Chondrocyte (in vitro differentiated cells): ENCODE results near the gene FBXW9. TPM values are rescaled to one million over a fixed set of nuclear protein-coding genes. Genes with fewer than 3 reads are reported as not detected.
"Not testable (repeated sequence)": the region's sequence is repeated elsewhere in the genome, so short reads cannot be mapped to it uniquely, and the experiment has no call there.

ENCODE experiments used
- DNase-seq: peaks from one replicate; pipeline ENCODE4 v3.0.0; 2021; ENCODE audit warnings: mixed read lengths, low spot score
- H3K27ac Mint-ChIP-seq: one replicate; pipeline ENCODE4 v1.8.0; 2021; ENCODE audit warnings: mild to moderate bottlenecking, moderate library complexity, mixed read lengths; ENCODE audit not compliant: unreplicated experiment
- H3K27me3 Mint-ChIP-seq: 2 replicates; pipeline ENCODE4 v1.8.0; 2021; ENCODE audit warnings: low read depth, mixed read lengths
- H3K36me3 Mint-ChIP-seq: 2 replicates; pipeline ENCODE4 v1.8.0; 2021; ENCODE audit warnings: low read depth, mixed read lengths
- H3K4me1 Mint-ChIP-seq: 2 replicates; pipeline ENCODE4 v1.8.0; 2021; ENCODE audit warnings: low read depth, mild to moderate bottlenecking, mixed read lengths
- H3K4me3 Mint-ChIP-seq: one replicate; pipeline ENCODE4 v1.8.0; 2021; ENCODE audit warnings: mild to moderate bottlenecking, moderate library complexity, mixed read lengths; ENCODE audit not compliant: unreplicated experiment
- H3K9me3 Mint-ChIP-seq: 2 replicates; pipeline ENCODE4 v1.8.0; 2021; ENCODE audit warnings: low read depth, mixed read lengths
- total RNA-seq: library from RNA; stranded (reverse); gene quantifications from 3 replicates; pipeline ENCODE4 v1.2.1, GENCODE V29; 2021
- TF ChIP-seq, protein P1 (sequence below): fragments of 200-600 bp; sonication (generic); IDR thresholded peaks from 2 replicates; pipeline ENCODE4 v1.5.0; 2021; ENCODE audit warnings: antibody characterized with exemption, mild to moderate bottlenecking, moderate library complexity

Gene FBXW9
- total RNA-seq, 1 donor from 2014 or later = 5.0 TPM

- Mint-ChIP-seq H3K36me3 (peaks cover 38% of the 10 kb centered on the region), H3K9me3 (no peaks in the 10 kb centered on the region), H3K27ac (peak overlapping the region; percentile 51), H3K4me3 (no peak overlapping the region), H3K27me3 (no peaks in the 10 kb centered on the region), H3K4me1 (peaks cover 2% of the 10 kb centered on the region)
- no peak for DNase-seq
- TF ChIP-seq, protein P1, sequence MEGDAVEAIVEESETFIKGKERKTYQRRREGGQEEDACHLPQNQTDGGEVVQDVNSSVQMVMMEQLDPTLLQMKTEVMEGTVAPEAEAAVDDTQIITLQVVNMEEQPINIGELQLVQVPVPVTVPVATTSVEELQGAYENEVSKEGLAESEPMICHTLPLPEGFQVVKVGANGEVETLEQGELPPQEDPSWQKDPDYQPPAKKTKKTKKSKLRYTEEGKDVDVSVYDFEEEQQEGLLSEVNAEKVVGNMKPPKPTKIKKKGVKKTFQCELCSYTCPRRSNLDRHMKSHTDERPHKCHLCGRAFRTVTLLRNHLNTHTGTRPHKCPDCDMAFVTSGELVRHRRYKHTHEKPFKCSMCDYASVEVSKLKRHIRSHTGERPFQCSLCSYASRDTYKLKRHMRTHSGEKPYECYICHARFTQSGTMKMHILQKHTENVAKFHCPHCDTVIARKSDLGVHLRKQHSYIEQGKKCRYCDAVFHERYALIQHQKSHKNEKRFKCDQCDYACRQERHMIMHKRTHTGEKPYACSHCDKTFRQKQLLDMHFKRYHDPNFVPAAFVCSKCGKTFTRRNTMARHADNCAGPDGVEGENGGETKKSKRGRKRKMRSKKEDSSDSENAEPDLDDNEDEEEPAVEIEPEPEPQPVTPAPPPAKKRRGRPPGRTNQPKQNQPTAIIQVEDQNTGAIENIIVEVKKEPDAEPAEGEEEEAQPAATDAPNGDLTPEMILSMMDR = no peak
Measured at GRCh38 chr19:12703046-12703445, 6.6 kb upstream of the FBXW9 start.

GRCh38 chr19:12701596-12702282 is 5.3 kb upstream of the FBXW9 start:
- Mint-ChIP-seq H3K9me3 (no peaks in the 10 kb centered on the region), H3K27me3 (no peaks in the 10 kb centered on the region), H3K4me1 (peaks cover 5% of the 10 kb centered on the region), H3K27ac (no peak overlapping the region), H3K4me3 (no peak overlapping the region), H3K36me3 (peaks cover 38% of the 10 kb centered on the region)
- no peak for DNase-seq
- TF ChIP-seq, protein P1 = no peak

GRCh38 chr19:12698138-12698537 is 1.7 kb upstream of the FBXW9 start:
- no peak for DNase-seq
- TF ChIP-seq, protein P1 = no peak
- peak overlapping the region; percentile 8 for H3K27ac Mint-ChIP-seq
- H3K9me3 Mint-ChIP-seq = no peaks in the 10 kb centered on the region
- peaks cover 10% of the 10 kb centered on the region for H3K4me1 Mint-ChIP-seq
- peaks cover 14% of the 10 kb centered on the region for H3K36me3 Mint-ChIP-seq
- peak overlapping the region; percentile 35 for H3K4me3 Mint-ChIP-seq
- H3K27me3 Mint-ChIP-seq = no peaks in the 10 kb centered on the region

GRCh38 chr19:12697425-12697824 is 994 bp upstream of the FBXW9 start:
- not testable (repeated sequence) for H3K9me3 Mint-ChIP-seq, DNase-seq, H3K4me1 Mint-ChIP-seq, H3K27me3 Mint-ChIP-seq
- peaks cover 12% of the 10 kb centered on the region for H3K36me3 Mint-ChIP-seq
- H3K27ac Mint-ChIP-seq = peak overlapping the region; percentile 97
- peak overlapping the region; percentile 82 for H3K4me3 Mint-ChIP-seq

GRCh38 chr19:12695997-12696365 is 450 bp downstream of the FBXW9 start:
- DNase-seq = no peak
- no peak overlapping the region for H3K27ac Mint-ChIP-seq
- H3K27me3 Mint-ChIP-seq = no peaks in the 10 kb centered on the region
- H3K36me3 Mint-ChIP-seq = peaks cover 10% of the 10 kb centered on the region
- TF ChIP-seq, protein P1 = no peak
- H3K9me3 Mint-ChIP-seq = no peaks in the 10 kb centered on the region
- peak overlapping the region; percentile 82 for H3K4me3 Mint-ChIP-seq
- peaks cover 10% of the 10 kb centered on the region for H3K4me1 Mint-ChIP-seq

- Mint-ChIP-seq H3K4me1 (peaks cover 10% of the 10 kb centered on the region), H3K4me3 (peak overlapping the region; percentile 82), H3K27ac (no peak overlapping the region), H3K9me3 (no peaks in the 10 kb centered on the region), H3K36me3 (peaks cover 6% of the 10 kb centered on the region), H3K27me3 (no peaks in the 10 kb centered on the region)
- DNase-seq = no peak
- TF ChIP-seq, protein P1 = no peak
Measured at GRCh38 chr19:12695514-12695913, 917 bp downstream of the FBXW9 start.
